HepG2 (cell line): ENCODE results near the gene IFI35. TPM values are rescaled to one million over a fixed set of nuclear protein-coding genes. Genes with fewer than 3 reads are reported as not detected.

ENCODE experiments used
- CERS6 ChIP-seq: sonication (generic); formaldehyde crosslinking; IDR thresholded peaks from 2 replicates; pipeline ENCODE4 v1.5.0; 2020; ENCODE audit warnings: missing genetic modification reagents
- FUBP1 ChIP-seq: sonication (generic); formaldehyde crosslinking; IDR thresholded peaks from 2 replicates; pipeline ENCODE4 v1.5.1; 2020; ENCODE audit warnings: missing genetic modification reagents, mild to moderate bottlenecking, borderline replicate concordance
- GRHL1 ChIP-seq: sonication (generic); formaldehyde crosslinking; conservative IDR thresholded peaks from 2 replicates; pipeline ENCODE4 v1.8.0; 2022; ENCODE audit warnings: missing genetic modification reagents
- KLF9 ChIP-seq: IDR thresholded peaks from 2 replicates; pipeline ENCODE4 v1.6.1; 2016; ENCODE audit warnings: low read depth
- MEF2D ChIP-seq: sonication (generic); formaldehyde crosslinking; IDR thresholded peaks from 2 replicates; pipeline ENCODE4 v1.5.1; 2020; ENCODE audit warnings: mild to moderate bottlenecking, missing genetic modification reagents
- MEIS1 ChIP-seq: sonication (generic); formaldehyde crosslinking; IDR thresholded peaks from 2 replicates; pipeline ENCODE4 v1.9.0; 2021; ENCODE audit warnings: mild to moderate bottlenecking, missing genetic modification reagents, moderate library complexity, borderline replicate concordance
- MLLT10 ChIP-seq: sonication (generic); formaldehyde crosslinking; IDR thresholded peaks from 2 replicates; pipeline ENCODE4 v1.4.0; 2020; ENCODE audit warnings: missing genetic modification reagents
- NFRKB ChIP-seq: fragments of 450-650 bp; IDR thresholded peaks from 2 replicates; pipeline ENCODE4 v1.6.1; 2017
- NPAS2 ChIP-seq: sonication (generic); formaldehyde crosslinking; IDR thresholded peaks from 2 replicates; pipeline ENCODE4 v1.8.0; 2022; ENCODE audit warnings: mild to moderate bottlenecking, missing genetic modification reagents, borderline replicate concordance
- RARA ChIP-seq: IDR thresholded peaks from 2 replicates; pipeline ENCODE4 v1.6.1; 2016; ENCODE audit warnings: missing genetic modification reagents, missing compliant biosample characterization
- RXRB ChIP-seq: IDR thresholded peaks from 2 replicates; pipeline ENCODE4 v1.6.1; 2016; ENCODE audit warnings: borderline replicate concordance, missing genetic modification reagents, missing compliant biosample characterization
- SIX1 ChIP-seq: sonication (generic); formaldehyde crosslinking; IDR thresholded peaks from 2 replicates; pipeline ENCODE4 v1.4.0; 2020; ENCODE audit warnings: missing genetic modification reagents, borderline replicate concordance
- TEF ChIP-seq: sonication (generic); formaldehyde crosslinking; IDR thresholded peaks from 2 replicates; pipeline ENCODE4 v1.5.0; 2020; ENCODE audit warnings: missing genetic modification reagents
- U2AF2 ChIP-seq: fragments of 200-400 bp; formaldehyde crosslinking; IDR thresholded peaks from 2 replicates; pipeline ENCODE4 v1.6.1; 2017; ENCODE audit warnings: low read depth, mild to moderate bottlenecking, low read length
- YEATS2 ChIP-seq: sonication (generic); formaldehyde crosslinking; IDR thresholded peaks from 2 replicates; pipeline ENCODE4 v1.4.0; 2020; ENCODE audit warnings: missing genetic modification reagents, borderline replicate concordance
- ZBTB25 ChIP-seq: IDR thresholded peaks from 2 replicates; pipeline ENCODE4 v1.6.1; 2018; ENCODE audit warnings: missing genetic modification reagents
- ZBTB7A ChIP-seq: sonication (generic); formaldehyde crosslinking; IDR thresholded peaks from 2 replicates; pipeline ENCODE4 v1.8.0; 2022; ENCODE audit warnings: mild to moderate bottlenecking, missing genetic modification reagents
- ZKSCAN1 ChIP-seq: fragments of 150-350 bp; IDR thresholded peaks from 2 replicates; pipeline ENCODE4 v1.6.1; 2014; ENCODE audit warnings: low read length
- ZNF18 ChIP-seq: sonication (generic); formaldehyde crosslinking; IDR thresholded peaks from 2 replicates; pipeline ENCODE4 v1.8.0; 2022; ENCODE audit warnings: mild to moderate bottlenecking, missing genetic modification reagents; ENCODE audit not compliant: insufficient replicate concordance
- ZNF296 ChIP-seq: sonication (generic); formaldehyde crosslinking; conservative IDR thresholded peaks from 2 replicates; pipeline ENCODE4 v1.5.0; 2020; ENCODE audit warnings: mild to moderate bottlenecking, missing genetic modification reagents
- ZNF589 ChIP-seq: sonication (generic); formaldehyde crosslinking; conservative IDR thresholded peaks from 2 replicates; pipeline ENCODE4 v1.8.0; 2022; ENCODE audit warnings: mild to moderate bottlenecking, moderate library complexity, missing genetic modification reagents
- ZNF674 ChIP-seq: sonication (generic); formaldehyde crosslinking; IDR thresholded peaks from 2 replicates; pipeline ENCODE4 v1.5.0; 2020; ENCODE audit warnings: low read depth, mild to moderate bottlenecking, missing genetic modification reagents
- polyA plus RNA-seq, 8 experiments: library from polyadenylated mRNA; depleted of rRNA in 3 of 8; stranded (reverse) in 7 of 8; unstranded in 1 of 8; fragments of >200 nt; fragmentation: Illumina TruSeq in 4 of 8; extraction: Trizol in 4 of 8; gene quantifications; 2 replicates each; pipeline versions ENCODE4 v1.2.1 to v1.2.3, GENCODE V29; 2011 to 2016; ENCODE audit warnings: low read depth in 4 of 8, missing spikeins in 1 of 8, mixed read lengths in 1 of 8; ENCODE audit not compliant: insufficient read depth in 1 of 8
- total RNA-seq, 5 experiments: library from RNA; depleted of rRNA; stranded (reverse); fragments of >200 nt; fragmentation: Illumina TruSeq; extraction: Trizol; gene quantifications; 2 replicates each; pipeline ENCODE4 v1.2.3, GENCODE V29; 2016; ENCODE audit warnings: low read depth in 1 of 5

IFI35 gene
- total and polyA plus RNA-seq, 2 of the 13 experiments (the other 11 are each of a cell fraction or from before 2014, with no cell fraction given) = 28.9 to 38.1 TPM

- TF ChIP-seq FUBP1 = no peak
- TF ChIP-seq MEIS1 = no peak
- no peak for TF ChIP-seq TEF
- no peak for TF ChIP-seq ZNF589 (CRISPR knock-in tag)
- TF ChIP-seq CERS6 = no peak
- no peak for TF ChIP-seq NPAS2 (CRISPR knock-in tag)
- no peak for TF ChIP-seq GRHL1
- no peak for TF ChIP-seq MLLT10
- TF ChIP-seq ZNF296 (CRISPR knock-in tag) = no peak
- TF ChIP-seq RXRB (CRISPR knock-in tag) = no peak
- TF ChIP-seq RARA = no peak
- TF ChIP-seq MEF2D = no peak; the same call in 1 of the 2 replicates
- TF ChIP-seq SIX1 = no peak
- TF ChIP-seq U2AF2 = no peak
- no peak for TF ChIP-seq NFRKB
- TF ChIP-seq ZBTB7A (CRISPR knock-in tag) = 0 out of 2 replicates have a peak, but pooled peaks have one; percentile 28
- TF ChIP-seq YEATS2 (CRISPR knock-in tag) = no peak
- no peak for TF ChIP-seq ZNF674
- peak; percentile 87 for TF ChIP-seq ZNF18 (CRISPR knock-in tag)
- TF ChIP-seq ZBTB25 = no peak
- no peak for TF ChIP-seq ZKSCAN1
- TF ChIP-seq KLF9 (CRISPR knock-in tag) = no peak; the same call in 1 of the 2 replicates
Observed at GRCh38 chr17:42979511-42980273, 26.9 kb upstream of the IFI35 start, which contains the start of gene PTGES3L (continued).
